K562 (cell line): ENCODE measurements around the gene TMEM121. TPM values are rescaled to one million over a fixed set of nuclear protein-coding genes. Genes with fewer than 3 reads are reported as not detected.

Experiments
- ARID2 ChIP-seq: fragments of 450-650 bp; IDR thresholded peaks from 2 replicates; pipeline ENCODE4 v1.6.1; 2017; ENCODE audit warnings: antibody characterized with exemption, mild to moderate bottlenecking
- CEBPB ChIP-seq: fragments of 450-650 bp; IDR thresholded peaks from 2 replicates; pipeline ENCODE4 v1.6.1; 2016; ENCODE audit warnings: missing genetic modification characterization, missing compliant biosample characterization
- CTBP1 ChIP-seq: fragments of 450-650 bp; IDR thresholded peaks from 2 replicates; pipeline ENCODE4 v1.6.1; 2016; ENCODE audit warnings: borderline replicate concordance
- DIDO1 ChIP-seq: fragments of 450-650 bp; IDR thresholded peaks from 2 replicates; pipeline ENCODE4 v1.6.1; 2016; ENCODE audit warnings: low read depth, missing biosample characterization, missing genetic modification characterization
- GTF2E2 ChIP-seq: fragments of 200-800 bp; sonication (Bioruptor generic); IDR thresholded peaks from 2 replicates; pipeline ENCODE4 v1.6.1; 2016; ENCODE audit warnings: missing genetic modification characterization, missing compliant biosample characterization
- KLF6 ChIP-seq: fragments of 250-450 bp; sonication (Bioruptor Pico); IDR thresholded peaks from 2 replicates; pipeline ENCODE4 v1.4.0; 2020; ENCODE audit warnings: mild to moderate bottlenecking, moderate library complexity, borderline replicate concordance
- NBN ChIP-seq: fragments of 450-650 bp; IDR thresholded peaks from 2 replicates; pipeline ENCODE4 v1.6.1; 2016; ENCODE audit warnings: low read depth, mild to moderate bottlenecking
- PHF20 ChIP-seq: fragments of 450-650 bp; IDR thresholded peaks from 2 replicates; pipeline ENCODE4 v1.6.1; 2018; ENCODE audit not compliant: partially characterized antibody
- RBM15 ChIP-seq: fragments of 200-400 bp; formaldehyde crosslinking; IDR thresholded peaks from 2 replicates; pipeline ENCODE4 v1.6.1; 2018; ENCODE audit warnings: mild to moderate bottlenecking, low read length, moderate library complexity; ENCODE audit not compliant: insufficient read depth
- SMAD4 ChIP-seq: fragments of 250-450 bp; sonication (Bioruptor Pico); conservative IDR thresholded peaks from 2 replicates; pipeline ENCODE4 v1.8.0; 2021; ENCODE audit warnings: inconsistent platforms, mild to moderate bottlenecking, moderate library complexity
- SUPT5H ChIP-seq: fragments of 450-650 bp; IDR thresholded peaks from 2 replicates; pipeline ENCODE4 v1.6.1; 2016
- YY1 ChIP-seq, 3 experiments: IDR thresholded peaks; 2 replicates each; pipeline ENCODE4 v1.6.1; 2011; ENCODE audit warnings: low read length in 2 of 3, mild to moderate bottlenecking in 2 of 3, moderate library complexity in 2 of 3, borderline replicate concordance in 1 of 3, control low read depth in 1 of 3, low read depth in 1 of 3; ENCODE audit not compliant: insufficient read depth in 3 of 3, insufficient replicate concordance in 2 of 3, control insufficient read depth in 1 of 3, insufficient read length in 1 of 3; ENCODE audit errors: extremely low read depth in 1 of 3
- ZBTB17 ChIP-seq: fragments of 450-650 bp; formaldehyde crosslinking; IDR thresholded peaks from 2 replicates; pipeline ENCODE4 v1.4.0; 2020; ENCODE audit warnings: mild to moderate bottlenecking
- ZFP30 ChIP-seq: fragments of 250-450 bp; sonication (Bioruptor Pico); IDR thresholded peaks from 2 replicates; pipeline ENCODE4 v1.8.0; 2022; ENCODE audit warnings: moderate library complexity, mild to moderate bottlenecking, inconsistent platforms, borderline replicate concordance
- ZNF274 ChIP-seq: IDR thresholded peaks from 2 replicates; pipeline ENCODE4 v1.6.1; 2011; ENCODE audit warnings: low read depth, mild to moderate bottlenecking, low read length, moderate library complexity, borderline replicate concordance
- ZNF57 ChIP-seq: fragments of 450-650 bp; formaldehyde crosslinking; IDR thresholded peaks from 2 replicates; pipeline ENCODE4 v1.4.0; 2020; ENCODE audit warnings: mild to moderate bottlenecking, moderate library complexity
- polyA plus RNA-seq, 8 experiments: library from polyadenylated mRNA; depleted of rRNA in 4 of 8; stranded (reverse) in 5 of 8; unstranded in 3 of 8; fragments of >200 nt; fragmentation: Nextera tagmentation in 2 of 8; fragmentation: Illumina TruSeq in 1 of 8; extraction: Ambion mirVana in 2 of 8; extraction: Trizol in 1 of 8; gene quantifications; 2 replicates each; pipeline versions ENCODE4 v1.2.1 to v1.2.3, GENCODE V29; 2011 to 2014; ENCODE audit warnings: inconsistent platforms in 1 of 8, missing spikeins in 1 of 8
- total RNA-seq, 7 experiments: library from RNA; depleted of rRNA in 6 of 7; stranded (reverse); fragments of >200 nt in 6 of 7; fragmentation: Illumina TruSeq in 2 of 7; extraction: Trizol in 2 of 7; gene quantifications; 2 replicates each; pipeline versions ENCODE4 v1.2.1 to v1.2.3, GENCODE V29; 2011 to 2021; ENCODE audit warnings: low replicate concordance in 1 of 7
- TF ChIP-seq, protein P1 (sequence below): sonication (generic); formaldehyde crosslinking; IDR thresholded peaks from 2 replicates; pipeline ENCODE4 v1.8.0; 2022; ENCODE audit warnings: mild to moderate bottlenecking, missing genetic modification reagents
- TF ChIP-seq, protein P2 (sequence below): fragments of 250-450 bp; sonication (Bioruptor Pico); IDR thresholded peaks from 2 replicates; pipeline ENCODE4 v1.5.0; 2021
- TF ChIP-seq, protein P3 (sequence below): sonication (generic); formaldehyde crosslinking; IDR thresholded peaks from 2 replicates; pipeline ENCODE4 v1.8.1; 2023; ENCODE audit warnings: missing genetic modification reagents, mild to moderate bottlenecking, borderline replicate concordance
- TF ChIP-seq, protein P4 (sequence below): fragments of 250-450 bp; sonication (Bioruptor Pico); IDR thresholded peaks from 2 replicates; pipeline ENCODE4 v1.8.0; 2021; ENCODE audit warnings: moderate library complexity, mild to moderate bottlenecking, inconsistent platforms

TMEM121 gene
- total and polyA plus RNA-seq, 9 of the 15 experiments (the other 6 are each of a cell fraction or from before 2014, with no cell fraction given), result 0.31 to 0.36 TPM; not detected in 7

DNA sequence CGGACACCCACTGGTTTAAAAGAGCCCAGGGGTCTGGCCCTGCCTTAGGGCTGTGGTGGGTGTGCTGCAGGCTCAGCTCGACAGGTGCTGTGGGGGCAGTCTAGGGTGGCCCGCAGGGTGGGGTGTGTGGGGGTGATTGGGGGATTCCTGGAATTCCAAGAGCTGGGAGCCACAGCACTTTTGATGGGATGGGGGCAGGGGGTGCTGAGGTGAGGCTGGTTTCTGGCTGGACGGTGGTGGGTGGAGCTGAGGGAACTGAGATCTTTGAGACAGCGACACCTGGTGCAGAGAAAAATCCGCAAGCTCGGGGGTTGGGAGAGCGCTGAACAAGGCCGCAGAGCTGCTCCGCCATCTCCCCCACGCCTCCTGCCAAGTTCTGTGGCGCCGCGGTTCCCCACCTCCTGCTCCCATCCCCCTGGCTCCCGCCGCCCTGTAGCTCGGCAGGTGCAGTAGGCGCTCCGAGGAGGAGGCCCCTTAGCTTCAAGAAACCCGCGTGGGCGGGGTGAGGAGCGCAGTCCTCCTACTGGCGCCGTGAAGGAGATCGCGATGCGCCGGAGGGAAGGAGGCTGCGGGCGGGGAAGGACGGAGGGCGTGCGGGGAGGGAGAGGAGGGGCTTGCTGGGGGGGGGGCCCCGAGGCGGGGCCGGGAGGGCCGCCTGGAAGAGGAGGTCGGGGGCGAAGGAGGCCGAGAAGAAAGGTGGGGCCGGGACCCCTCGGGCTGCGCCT lies 36.7 kb upstream of the TMEM121 start (continued):
- TF ChIP-seq NBN (0 out of 2 replicates have a peak, but pooled peaks have one; percentile 61), SMAD4 (CRISPR knock-in tag) (no peak), GTF2E2 (tag) (no peak), ZBTB17 (CRISPR knock-in tag) (no peak), ZNF274 (no peak), KLF6 (CRISPR knock-in tag) (no peak), PHF20 (no peak), DIDO1 (tag) (no peak), YY1 (IDR thresholded peaks at IDR 0.05; ENCODE audit: borderline replicate concordance in 1 of 3, control insufficient read depth in 1 of 3, extremely low read depth in 1 of 3, insufficient read depth in 3 of 3, insufficient read length in 1 of 3, insufficient replicate concordance in 2 of 3, low read depth in 1 of 3, low read length in 2 of 3) (peak; percentile 10 to 59 (median 38)), ZFP30 (no peak), CTBP1 (peak; percentile 54; the same call in 1 of the 2 replicates), RBM15 (no peak), ZNF57 (no peak), ARID2 (no peak), SUPT5H (0 out of 2 replicates have a peak, but pooled peaks have one; percentile 34), CEBPB (no peak)
- TF ChIP-seq, protein P1, sequence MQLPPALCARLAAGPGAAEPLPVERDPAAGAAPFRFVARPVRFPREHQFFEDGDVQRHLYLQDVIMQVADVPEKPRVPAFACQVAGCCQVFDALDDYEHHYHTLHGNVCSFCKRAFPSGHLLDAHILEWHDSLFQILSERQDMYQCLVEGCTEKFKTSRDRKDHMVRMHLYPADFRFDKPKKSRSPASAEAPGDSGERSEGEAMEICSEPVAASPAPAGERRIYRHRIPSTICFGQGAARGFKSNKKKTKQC, result no peak
- TF ChIP-seq, protein P2, sequence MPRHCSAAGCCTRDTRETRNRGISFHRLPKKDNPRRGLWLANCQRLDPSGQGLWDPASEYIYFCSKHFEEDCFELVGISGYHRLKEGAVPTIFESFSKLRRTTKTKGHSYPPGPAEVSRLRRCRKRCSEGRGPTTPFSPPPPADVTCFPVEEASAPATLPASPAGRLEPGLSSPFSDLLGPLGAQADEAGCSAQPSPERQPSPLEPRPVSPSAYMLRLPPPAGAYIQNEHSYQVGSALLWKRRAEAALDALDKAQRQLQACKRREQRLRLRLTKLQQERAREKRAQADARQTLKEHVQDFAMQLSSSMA (CRISPR knock-in tag), result no peak
- TF ChIP-seq, protein P3, sequence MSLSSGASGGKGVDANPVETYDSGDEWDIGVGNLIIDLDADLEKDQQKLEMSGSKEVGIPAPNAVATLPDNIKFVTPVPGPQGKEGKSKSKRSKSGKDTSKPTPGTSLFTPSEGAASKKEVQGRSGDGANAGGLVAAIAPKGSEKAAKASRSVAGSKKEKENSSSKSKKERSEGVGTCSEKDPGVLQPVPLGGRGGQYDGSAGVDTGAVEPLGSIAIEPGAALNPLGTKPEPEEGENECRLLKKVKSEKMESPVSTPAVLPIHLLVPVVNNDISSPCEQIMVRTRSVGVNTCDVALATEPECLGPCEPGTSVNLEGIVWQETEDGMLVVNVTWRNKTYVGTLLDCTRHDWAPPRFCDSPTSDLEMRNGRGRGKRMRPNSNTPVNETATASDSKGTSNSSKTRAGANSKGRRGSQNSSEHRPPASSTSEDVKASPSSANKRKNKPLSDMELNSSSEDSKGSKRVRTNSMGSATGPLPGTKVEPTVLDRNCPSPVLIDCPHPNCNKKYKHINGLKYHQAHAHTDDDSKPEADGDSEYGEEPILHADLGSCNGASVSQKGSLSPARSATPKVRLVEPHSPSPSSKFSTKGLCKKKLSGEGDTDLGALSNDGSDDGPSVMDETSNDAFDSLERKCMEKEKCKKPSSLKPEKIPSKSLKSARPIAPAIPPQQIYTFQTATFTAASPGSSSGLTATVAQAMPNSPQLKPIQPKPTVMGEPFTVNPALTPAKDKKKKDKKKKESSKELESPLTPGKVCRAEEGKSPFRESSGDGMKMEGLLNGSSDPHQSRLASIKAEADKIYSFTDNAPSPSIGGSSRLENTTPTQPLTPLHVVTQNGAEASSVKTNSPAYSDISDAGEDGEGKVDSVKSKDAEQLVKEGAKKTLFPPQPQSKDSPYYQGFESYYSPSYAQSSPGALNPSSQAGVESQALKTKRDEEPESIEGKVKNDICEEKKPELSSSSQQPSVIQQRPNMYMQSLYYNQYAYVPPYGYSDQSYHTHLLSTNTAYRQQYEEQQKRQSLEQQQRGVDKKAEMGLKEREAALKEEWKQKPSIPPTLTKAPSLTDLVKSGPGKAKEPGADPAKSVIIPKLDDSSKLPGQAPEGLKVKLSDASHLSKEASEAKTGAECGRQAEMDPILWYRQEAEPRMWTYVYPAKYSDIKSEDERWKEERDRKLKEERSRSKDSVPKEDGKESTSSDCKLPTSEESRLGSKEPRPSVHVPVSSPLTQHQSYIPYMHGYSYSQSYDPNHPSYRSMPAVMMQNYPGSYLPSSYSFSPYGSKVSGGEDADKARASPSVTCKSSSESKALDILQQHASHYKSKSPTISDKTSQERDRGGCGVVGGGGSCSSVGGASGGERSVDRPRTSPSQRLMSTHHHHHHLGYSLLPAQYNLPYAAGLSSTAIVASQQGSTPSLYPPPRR (CRISPR knock-in tag), result no peak
- TF ChIP-seq, protein P4, sequence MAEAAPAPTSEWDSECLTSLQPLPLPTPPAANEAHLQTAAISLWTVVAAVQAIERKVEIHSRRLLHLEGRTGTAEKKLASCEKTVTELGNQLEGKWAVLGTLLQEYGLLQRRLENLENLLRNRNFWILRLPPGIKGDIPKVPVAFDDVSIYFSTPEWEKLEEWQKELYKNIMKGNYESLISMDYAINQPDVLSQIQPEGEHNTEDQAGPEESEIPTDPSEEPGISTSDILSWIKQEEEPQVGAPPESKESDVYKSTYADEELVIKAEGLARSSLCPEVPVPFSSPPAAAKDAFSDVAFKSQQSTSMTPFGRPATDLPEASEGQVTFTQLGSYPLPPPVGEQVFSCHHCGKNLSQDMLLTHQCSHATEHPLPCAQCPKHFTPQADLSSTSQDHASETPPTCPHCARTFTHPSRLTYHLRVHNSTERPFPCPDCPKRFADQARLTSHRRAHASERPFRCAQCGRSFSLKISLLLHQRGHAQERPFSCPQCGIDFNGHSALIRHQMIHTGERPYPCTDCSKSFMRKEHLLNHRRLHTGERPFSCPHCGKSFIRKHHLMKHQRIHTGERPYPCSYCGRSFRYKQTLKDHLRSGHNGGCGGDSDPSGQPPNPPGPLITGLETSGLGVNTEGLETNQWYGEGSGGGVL, result no peak
